CD4-positive, alpha-beta T cell treated with Interleukin-17A for 4 hours (primary cell): ENCODE data around the gene SULT1C4.
"Not testable (repeated sequence)": the region's sequence is repeated elsewhere in the genome, so short reads cannot be mapped to it uniquely, and the experiment has no call there.

ENCODE experiments used
- DNase-seq: peaks from one replicate; pipeline ENCODE4 v3.0.0-alpha.2; 2020; ENCODE audit warnings: mixed read lengths

The SULT1C4 gene

DNA sequence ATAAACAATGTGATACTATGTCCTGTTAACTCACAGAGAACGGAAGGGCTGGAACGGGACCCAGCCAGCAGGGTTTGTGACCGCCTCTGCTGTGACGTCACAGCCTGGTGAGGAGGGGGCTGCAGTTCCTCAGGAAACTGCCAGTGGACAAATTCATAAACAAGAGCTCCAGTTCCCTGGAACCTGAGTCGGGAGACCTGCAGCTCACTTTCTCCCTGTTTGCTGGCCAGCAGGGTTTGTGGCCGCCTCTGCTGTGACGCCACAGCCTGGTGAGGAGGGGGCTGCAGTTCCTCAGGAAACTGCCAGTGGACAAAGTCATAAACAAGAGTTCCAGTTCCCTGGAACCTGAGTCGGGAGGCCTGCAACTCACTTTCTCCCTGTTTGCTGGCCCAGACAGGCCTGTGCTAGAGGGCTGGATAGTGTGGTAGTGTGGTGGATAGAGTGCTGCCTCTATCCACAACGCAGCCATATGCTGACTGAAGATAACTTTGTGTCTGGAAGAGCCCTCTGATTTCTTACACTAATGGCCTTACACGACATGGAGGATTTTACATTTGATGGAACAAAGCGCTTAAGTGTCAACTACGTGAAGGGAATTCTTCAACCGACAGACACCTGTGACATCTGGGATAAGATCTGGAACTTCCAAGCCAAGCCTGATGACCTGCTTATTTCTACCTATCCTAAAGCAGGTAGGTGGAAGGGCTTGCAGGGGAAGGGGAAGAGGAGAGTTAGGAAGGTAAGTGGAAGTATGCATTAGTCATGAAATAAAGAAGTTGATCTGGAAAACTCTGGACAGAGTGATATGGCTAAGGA, at the start of gene SULT1C4:
SULT1C4 (plus strand) TSS at position 140 of the 816 bp plus-strand sequence; CDS start at position 524, 384 bp downstream.
- DNase-seq = peak; percentile 2

DNA sequence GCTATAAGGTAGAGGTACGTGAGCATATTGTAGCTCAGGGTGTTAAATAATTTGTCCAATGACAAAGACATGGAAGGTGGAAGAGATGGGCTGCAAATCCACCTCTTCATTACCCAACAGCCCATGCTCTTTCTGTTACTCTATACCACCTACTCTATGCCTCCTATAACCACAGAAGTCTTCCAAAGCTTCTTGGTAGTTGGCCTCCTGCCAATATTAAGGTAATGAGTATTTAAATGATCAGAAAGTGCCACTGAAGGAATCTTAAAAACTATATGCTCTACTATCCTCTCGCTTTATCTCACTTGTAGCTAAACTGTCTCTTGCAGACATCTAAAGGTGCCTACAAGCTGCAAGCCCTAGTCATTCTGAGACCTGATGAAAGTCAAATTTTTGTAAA, 48.0 kb upstream of the SULT1C4 start:
- no peak for DNase-seq

DNA sequence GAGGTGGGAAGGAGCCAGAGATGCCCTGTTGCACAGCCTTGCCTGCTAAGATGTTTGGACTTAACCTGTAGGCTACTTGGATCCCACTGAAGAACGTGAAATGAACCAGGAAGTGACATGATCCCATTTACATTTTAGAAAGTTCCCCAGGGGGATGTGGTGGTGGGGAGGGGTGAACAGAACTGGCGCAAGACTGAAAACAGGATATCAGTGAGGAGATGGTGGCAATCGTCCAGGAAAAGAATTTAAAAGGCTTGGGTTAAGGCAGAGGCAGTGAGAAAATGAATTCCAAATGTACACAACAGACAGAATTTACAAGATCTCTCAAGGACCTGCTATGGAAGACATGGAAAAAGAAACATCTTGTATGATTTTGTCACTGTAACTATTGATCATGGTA, 46.8 kb upstream of the SULT1C4 start:
- DNase-seq = no peak

DNA sequence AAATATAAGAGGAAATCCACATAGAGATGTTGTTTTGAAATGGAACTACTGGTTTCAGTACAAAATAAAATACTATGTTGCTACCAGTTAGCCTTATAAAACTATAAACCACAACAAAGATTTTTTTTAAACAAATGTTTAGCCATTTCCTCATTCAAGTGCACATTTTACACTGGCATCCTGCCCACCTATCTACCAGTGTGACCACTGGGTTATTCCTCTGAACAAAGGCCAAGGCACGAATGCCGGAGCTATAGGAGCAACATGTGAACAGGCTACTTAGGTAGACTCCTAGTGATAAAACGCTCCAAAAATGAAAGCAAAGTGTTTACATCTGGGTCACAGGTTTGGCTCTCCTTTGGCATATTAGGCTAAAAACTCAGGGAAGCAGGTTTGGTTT, 31.8 kb upstream of the SULT1C4 start:
- no peak for DNase-seq

DNA sequence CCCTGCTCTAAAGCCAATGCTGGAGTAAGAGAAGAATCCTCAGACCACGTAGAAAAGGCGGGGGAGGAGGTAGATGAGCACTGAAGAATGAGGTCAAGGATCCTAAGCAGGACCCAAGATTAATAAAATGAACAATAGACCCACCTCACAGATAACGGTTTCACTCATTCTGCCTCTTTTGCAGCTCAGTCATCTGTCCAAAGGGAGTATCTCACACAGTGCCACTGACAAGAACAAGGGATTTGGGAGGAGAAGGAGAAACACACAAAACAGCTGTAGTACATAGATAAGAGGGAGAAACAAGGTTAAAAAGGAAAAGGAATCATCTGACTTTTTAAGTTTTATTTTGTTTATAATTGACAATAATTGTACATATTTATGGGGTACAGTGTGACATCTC, 30.9 kb upstream of the SULT1C4 start:
- no peak for DNase-seq

DNA sequence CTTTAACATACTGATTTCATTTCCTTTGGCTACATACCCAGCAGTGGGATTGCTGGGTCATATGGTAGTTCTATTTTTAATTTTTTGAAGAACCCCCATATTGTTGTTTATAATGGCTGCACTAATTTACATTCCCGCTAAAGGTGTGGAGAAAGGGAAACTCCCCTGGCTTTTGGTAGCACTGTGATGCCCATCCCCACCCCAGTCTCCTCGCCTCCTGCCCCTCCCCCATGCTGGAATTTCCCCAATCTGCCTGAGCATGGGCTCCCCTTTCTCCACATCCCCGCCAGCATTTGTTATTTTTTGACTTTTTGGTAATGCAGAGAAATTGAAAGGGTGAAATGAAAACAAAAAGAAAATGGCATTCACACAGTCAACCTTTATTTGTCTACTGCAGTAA, 30.0 kb upstream of the SULT1C4 start:
- DNase-seq = no peak

DNA sequence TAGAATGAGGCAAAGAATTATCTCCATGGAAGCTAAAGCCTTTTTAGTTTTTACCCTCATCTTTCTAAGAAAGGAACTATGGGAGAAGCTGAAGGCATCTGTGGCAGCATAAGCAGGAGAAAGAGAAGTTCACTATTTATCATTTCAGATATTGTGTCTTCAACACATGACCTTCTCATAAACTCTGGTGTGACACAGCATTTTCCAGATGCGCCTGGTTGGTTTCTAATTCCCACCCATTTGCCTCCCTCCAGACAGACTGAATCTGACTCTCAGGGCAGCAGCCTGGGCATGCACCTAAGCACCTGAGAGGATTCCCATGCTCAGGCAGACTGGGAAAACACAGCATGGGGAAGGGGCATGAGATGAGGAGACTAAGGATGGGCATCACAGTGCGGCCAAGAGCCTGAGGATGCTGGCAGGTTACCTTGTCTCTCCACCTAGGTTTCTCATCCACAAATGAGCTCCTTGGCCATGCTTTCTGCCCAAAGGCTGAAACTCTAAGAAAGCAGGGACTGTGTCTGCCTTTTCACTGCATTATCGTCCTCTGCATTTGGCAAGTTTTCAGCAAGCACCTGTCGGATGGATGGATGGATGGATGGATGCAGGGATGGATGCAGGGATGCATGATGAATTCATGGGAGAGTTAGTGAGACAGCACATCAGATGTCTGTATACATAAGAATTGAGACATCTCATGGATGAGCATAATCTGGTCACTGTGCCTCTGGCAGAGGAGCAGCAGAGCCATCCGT, 28.8 kb upstream of the SULT1C4 start:
- DNase-seq = no peak

DNA sequence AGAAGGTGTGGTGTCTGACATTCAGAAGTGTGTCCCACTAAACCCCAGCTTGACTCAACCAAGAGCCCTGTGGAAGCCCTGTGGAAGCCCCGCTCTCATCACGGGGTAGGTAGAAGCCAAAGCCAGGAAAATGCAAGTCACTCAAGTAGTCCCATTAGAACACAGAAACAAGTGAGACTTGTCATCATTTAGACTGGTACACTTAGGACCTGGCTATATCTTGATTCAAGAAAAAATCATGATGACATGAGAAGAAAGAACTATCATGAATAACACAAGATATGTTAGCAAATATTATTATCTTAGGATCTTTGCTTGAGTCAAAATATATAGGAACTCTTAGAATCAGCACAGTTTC, 28.2 kb upstream of the SULT1C4 start:
- no peak for DNase-seq

DNA sequence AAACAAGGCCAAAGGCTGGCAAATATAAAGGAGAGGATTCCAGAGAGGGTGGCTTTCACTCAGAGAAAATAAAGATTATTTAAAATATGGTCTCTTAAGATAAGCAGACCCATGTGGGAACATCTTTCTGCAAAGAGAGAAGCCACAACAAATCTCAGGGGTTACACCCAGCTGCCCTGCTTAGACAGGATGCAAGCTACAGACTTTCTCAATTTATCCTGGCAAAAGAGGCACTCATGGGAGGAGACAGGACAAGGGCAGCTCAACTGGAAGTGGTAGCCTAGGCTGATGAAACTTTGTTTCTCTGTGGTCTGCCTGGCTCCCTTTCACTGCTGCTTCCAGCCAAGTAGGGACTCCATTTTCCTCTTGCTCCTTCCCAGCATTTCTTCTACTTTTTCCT, 25.9 kb upstream of the SULT1C4 start:
- DNase-seq = no peak

DNA sequence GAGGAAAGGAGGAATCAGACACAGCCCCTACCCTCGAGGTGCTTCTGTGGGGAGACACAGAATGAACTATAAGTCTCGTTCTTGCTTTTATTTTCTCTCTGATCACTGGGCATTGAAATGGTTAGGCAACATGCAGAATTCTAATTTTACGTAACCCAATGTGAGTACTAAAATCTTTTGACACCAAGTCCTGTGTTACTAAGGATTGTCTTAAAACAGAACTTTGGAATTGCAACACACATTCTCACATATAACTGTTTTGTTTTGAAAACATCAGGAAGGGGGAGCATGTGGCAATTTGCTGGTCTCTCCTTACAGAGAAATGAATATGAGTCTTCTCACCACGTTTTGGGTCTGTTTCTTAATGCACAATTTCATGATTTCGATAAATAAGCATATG, 23.6 kb upstream of the SULT1C4 start:
- DNase-seq = no peak

DNA sequence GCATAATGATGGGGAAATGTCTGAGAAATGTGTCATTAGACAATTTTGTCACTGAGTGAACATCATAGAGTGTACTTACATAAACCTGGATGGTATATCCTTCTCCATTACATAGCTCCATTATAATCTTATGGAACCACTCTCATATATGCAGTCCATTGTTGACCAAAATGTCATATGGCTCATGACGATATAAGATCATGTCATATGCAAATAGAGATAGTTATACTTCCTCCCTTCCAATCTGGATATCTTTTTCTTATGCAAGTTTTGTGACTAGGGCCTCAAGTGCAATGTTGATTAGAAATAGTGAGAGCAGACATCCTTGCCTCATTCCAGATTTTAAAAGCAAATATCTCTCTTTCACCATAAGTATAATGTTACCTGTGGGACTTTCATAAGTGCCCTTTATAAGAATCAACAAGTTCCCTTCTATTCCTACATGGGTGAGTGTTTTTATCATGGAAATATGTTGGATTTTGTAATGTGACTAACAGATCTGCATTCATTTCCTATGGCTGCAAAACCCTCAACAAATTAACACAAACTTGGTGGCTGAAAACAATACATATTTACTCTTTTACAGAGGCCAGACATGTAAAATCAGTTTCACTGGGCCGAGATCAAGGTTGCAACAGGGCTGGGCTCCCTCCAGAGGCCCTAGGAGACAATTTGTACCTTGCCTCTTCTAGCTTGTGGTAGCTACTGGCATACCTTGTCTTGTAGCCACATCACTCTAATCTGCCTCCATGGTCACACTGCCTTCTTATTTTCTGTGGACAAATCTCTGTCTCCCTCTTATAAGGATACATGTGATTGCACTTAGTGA, 21.6 kb upstream of the SULT1C4 start:
- DNase-seq = no peak

DNA sequence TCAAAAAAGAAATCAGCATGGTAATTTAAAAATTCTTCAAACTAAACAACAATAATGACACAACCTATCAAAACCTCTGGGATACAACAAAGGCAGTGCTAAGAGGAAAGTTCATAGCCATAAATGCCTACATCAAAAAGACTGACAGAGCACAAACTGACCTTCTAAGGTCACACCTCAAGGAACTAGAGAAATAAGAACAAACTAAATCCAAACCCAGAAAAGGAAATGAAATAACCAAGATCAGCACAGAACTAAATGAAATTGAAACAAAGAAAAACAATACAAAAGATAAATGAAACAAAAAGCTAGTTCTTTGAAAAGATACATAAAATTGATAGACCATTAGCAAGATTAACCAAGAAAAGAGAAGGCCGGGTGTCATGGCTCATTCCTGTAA, 18.4 kb upstream of the SULT1C4 start:
- not testable (repeated sequence) for DNase-seq

DNA sequence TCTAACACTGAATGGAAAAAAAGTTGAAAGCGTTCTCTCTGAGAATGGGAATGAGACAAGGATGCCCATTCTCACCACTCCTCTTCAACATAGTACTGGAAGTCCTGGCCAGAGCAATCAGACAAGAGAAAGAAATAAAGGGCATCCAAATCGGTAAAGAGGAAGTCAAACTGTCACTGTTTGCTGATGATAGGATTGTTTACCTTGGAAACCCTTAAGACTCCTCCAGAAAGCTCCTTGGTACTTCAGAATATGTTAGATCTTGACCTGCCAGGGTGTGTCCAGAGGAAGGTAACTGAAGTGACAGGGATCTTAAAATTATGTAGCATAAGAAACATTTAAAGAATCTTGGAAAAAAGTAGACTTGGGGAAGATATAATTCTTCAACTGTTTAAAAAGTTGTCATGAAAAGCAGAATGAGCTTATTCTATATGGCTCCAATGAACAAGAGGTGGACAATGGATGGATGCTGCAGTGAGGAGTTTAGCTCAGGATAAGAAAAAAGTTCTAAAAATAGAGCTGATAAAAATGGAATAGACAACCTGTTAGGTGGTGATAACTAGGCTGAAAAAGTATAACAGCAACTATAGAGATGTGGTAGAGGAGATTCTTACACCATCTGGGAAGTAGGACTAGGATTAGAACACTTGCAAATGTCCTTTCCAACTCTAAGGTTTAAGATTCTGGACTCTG, 16.8 kb upstream of the SULT1C4 start:
- DNase-seq = no peak

DNA sequence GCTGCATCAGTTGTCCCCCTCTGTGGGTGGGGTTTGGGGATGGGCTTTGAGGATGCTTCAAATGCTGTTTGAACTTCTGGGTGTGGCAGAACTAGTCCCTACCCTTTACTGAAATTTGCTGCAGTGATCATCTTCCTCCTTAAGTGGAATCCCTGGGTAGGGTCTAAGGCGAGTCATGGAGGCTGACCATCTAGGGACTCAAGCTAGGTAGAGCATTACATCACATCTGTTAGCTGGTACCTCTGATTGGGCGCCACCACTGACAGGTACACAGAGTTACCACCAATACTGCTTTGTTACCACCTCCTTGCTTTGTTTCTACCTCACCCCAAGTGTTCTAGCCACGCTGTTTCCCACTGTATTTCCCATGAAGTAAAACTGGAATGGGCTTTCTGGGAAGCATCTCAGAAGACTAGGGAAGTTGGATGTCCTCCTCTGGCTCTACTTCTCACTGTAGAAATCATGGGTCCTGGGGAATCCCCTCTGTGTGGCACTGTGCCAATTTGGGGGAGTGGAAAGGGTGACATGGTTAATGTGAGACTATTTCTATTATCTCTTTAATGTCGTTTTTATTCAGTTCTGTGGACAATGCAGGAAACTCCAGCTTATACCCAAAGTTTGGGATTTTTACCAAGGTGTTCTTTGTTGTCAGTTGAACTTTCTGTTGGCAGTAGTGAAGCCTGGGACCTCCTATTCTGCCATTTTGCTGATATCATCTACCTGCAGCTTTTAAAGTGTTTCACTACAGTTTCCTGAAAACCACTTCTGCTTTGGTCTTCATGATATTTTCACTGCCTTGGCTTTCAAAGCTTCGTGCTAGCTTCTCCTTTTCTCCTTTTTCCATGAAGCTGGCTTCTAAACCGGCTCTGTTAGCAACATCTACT, 14.5 kb upstream of the SULT1C4 start:
- DNase-seq = no peak

DNA sequence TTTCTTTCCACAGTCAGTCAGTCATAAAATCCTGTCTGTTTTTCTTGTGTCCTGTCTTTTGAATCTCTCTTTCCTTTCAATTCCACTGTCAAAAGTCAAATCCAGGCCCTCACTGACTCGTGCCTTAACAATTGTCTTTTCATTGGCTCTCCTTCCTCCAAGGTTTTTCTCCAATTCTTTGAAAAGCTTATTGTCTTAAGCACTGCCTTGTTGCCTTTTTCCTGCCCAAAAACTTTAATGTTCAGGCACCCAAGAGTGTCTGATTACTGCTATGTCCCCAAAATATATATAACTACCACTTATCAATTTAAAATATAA, 13.9 kb upstream of the SULT1C4 start:
- no peak for DNase-seq

DNA sequence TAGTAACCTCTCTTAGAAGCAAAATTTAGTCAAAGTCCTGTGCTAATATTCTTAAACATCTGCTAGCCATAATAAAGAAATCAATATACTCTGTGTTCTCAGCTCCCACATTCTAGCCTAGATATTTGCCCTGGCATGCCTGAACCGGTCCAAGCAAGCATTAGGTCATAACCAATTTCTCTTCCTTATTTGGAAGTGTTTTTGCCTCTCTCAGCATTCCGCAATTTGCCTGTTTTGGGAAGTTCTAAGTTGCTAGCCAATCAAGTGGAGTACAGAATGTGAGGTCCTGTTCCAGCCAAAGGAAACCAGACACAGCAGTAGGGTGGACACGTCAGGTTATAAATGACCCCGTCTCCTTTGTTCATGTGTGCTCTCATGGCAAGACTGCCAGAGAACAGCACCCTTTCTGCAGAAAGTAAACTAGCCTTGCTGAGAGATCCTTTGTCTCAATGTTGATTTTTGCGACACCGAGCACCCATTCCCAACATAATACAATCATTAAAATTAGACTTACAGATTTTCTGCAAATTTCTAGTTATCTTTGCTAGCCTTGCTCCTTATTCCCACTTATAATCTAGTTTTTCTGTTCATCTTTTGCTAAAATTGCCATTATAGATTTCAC, 13.0 kb upstream of the SULT1C4 start:
- DNase-seq = no peak

DNA sequence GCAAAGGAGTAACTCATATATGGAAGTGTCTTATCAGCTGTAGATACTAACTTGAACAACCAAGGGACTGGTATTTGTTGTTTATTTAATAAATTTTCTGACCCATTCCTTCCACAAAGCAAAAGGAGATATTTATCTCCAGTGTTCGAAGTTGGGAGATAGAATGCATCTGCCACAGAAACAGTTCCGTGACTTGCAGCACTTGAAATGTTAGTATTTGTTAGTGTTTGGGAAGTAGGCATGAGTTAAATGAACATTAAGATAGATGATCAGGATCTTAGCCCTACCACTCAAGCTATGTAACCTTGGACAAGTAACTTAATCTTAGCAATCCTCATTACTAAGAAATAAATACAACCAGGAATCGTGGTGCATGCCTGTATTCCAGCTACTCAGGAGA, 12.1 kb upstream of the SULT1C4 start:
- no peak for DNase-seq

DNA sequence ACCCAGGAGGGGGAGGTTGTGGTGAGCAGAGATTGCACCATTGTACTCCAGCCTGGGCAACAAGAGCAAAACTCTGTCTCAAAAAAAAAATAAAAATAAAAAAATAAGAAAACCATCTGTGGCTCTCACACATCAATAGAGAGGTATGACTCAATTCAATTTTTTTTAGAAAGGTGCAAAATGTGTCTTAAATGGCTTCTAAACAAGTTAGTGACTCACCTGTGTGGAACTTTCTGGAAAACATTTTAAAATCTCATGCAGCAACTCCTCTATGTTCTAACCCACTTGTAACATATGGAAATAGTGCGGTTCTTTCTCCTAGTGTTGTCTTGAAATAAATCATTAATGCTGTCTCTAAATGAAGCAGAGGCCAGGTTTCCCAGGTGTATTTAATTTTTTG, 10.7 kb upstream of the SULT1C4 start:
- DNase-seq = no peak

DNA sequence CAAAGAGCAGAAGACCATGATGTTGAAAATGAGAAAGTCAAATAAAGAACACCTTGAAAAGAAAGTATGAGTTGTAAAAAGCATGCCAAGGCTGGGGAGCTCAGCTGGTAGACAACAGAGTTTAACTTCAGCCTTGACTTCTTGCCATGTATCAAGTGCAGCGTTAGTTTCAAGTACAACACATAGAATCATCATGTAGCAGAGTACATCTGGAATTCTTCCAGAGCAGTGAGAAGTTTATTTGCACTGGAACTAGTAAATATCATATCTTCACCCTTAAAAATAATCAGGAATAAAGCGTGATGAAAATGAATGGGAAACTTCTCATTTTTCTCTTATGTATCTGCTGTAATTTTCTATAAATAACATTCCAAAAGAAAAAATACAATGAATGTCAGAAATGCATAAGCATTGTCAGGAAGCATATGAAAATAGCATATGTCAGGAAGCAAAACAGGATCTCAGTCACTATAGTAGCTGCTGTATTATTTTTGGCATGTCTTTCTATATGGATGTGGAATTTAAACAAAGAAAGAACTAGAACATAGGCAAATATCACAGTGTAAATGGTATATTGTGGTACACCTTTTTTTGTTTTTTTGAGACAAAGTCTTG, 10.1 kb upstream of the SULT1C4 start:
- DNase-seq = no peak

DNA sequence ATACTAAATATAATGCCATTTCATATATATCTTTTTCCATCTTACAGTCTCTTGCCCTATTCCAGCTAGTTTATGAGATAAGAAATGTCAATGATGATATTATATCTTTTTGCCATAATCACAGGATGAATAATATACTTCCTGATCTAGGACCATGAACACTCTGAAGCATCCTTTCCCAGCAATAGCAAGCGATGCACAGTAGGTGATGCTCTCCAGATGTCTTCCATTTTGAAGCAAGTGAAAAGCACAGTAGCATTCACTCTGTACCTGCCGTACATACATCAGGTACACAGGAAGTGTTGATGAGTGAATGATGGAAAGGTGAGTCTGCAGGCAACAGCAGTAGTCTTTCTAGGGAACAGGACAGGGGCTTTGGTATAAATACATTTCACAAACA, 8.6 kb upstream of the SULT1C4 start:
- no peak for DNase-seq

DNA sequence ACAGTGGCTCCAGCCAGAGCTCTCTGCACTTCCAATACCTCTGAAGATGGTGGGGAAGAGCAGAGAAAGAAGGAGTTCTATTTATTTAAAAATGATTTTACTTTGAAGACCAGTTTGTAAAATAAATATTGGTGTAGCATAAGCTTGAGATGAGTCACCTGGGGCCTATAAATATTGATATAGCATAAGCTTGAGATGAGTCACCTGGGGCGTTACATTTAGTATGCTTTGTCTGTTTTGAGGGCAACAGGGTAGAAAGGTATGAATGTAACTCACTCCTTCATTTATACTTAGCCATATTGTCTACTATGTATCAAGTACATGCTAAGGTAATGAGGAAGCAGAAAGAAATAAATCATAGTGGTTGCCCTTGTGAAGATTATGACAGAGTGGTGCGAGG, 7.7 kb upstream of the SULT1C4 start:
- DNase-seq = no peak
